GM19025 (cell line): ENCODE results near the gene PARVA.

Experiments
- ATAC-seq: cut with Tn5 transposase; IDR thresholded peaks from one replicate; pipeline ENCODE4 v1.9.1; 2021; ENCODE audit warnings: mild to moderate bottlenecking, low read depth, moderate library complexity; ENCODE audit not compliant: unreplicated experiment

PARVA gene

DNA sequence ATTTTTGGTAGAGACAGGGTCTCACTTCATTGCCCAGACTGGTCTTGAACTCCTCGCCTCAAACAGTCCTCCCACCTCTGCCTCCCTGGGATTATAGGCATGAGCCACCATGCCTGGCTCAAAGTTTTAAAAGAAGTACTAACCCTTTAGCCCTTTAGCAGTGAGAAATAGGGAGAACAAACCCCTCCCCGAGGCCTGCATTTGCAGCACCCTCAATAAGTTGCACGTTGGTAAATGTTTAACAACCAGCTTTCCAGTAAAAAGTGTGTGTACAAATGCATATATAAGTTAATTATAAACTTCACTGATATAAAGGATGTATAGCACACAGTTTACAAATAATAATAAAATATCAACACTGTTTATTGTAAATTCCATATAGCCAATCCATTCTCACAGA is 51.8 kb downstream of the PARVA start:
- ATAC-seq: no peak

DNA sequence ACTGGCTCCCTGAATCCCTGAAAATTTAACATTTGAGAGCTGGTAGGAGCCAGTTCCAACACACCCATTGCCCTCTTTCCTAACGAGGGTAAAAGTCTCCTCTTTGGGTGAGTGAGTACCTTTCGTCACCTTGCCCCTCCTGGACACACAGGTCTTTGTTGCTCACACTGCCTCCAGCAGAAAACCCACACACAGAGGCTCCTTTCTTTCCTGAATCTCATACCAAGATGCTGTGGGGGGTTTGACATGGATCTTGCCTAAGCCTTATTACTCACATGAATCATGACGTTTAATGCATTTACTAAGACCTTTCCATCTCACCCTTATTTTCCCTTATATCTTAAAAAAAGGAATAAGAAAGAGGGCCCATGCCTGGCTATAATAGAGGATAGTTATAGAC is 53.0 kb downstream of the PARVA start:
- ATAC-seq: no peak

DNA sequence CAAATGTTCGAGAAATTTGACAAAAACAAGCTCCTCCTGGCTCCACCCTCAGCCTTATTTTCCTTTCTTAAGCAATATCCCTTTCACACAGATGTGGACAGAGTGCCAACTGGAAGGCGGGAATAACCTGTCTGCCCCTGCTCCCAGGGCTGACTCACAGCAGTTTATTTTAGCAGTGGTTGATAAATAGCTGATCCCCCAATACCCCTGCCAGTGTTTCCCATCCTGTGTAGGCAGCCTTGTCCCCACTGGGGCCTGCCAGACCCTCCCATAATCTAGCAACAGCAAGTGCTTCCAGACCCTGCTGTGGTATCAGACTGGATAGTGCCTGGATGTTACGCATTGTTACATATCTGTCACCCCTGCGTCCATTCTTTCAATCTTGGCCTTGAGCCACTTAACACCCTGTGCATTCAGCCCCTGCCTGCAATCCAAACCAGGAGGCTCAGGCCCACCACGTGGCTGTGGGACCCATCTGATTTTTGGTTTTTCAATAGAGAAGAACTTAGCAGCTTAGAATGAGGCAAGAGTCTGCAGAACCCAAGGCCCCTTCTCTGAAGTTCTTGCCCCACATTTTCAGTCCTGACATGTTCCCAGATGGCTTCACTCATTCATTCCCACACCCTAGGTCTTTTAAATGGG is 53.7 kb downstream of the PARVA start:
- ATAC-seq: no peak

DNA sequence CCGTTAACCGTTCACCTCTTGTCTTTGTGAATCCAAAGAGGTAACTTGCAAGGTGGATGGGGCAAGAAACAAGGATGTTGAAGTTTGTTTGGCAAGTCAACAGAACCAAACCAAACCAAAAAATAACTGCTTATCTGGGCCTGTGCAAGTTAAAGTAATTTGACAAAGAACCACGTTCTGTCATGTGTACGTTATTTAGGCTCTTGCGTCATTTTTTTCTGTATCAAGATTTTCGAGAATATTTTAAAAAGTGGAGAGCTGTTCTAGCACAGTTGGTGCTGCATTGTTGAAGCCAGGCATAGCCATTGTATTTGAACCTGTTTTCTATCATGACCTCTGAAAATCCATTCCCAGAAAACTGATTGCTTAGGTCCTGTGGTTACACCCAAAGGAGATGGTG is 55.1 kb downstream of the PARVA start:
- no peak for ATAC-seq

DNA sequence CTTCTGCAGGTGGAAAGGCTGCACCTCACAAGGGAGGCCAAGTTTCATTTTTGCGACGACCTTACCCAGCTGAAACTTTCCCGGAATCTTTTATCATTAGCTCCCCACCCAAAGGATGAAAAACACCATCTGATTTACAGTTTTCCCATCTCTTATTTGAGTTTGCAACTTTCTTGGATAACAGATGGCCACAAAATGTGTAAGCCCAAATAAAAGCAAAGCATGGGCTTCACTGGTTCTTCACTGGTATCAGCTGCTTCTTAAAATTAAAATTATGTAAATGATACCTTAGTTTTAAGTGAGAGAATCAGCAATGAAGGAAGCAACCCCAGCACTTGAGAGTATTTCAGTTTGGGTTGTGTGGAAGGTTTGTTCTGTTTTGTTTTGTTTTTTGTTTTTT is 55.8 kb downstream of the PARVA start:
- no peak for ATAC-seq

DNA sequence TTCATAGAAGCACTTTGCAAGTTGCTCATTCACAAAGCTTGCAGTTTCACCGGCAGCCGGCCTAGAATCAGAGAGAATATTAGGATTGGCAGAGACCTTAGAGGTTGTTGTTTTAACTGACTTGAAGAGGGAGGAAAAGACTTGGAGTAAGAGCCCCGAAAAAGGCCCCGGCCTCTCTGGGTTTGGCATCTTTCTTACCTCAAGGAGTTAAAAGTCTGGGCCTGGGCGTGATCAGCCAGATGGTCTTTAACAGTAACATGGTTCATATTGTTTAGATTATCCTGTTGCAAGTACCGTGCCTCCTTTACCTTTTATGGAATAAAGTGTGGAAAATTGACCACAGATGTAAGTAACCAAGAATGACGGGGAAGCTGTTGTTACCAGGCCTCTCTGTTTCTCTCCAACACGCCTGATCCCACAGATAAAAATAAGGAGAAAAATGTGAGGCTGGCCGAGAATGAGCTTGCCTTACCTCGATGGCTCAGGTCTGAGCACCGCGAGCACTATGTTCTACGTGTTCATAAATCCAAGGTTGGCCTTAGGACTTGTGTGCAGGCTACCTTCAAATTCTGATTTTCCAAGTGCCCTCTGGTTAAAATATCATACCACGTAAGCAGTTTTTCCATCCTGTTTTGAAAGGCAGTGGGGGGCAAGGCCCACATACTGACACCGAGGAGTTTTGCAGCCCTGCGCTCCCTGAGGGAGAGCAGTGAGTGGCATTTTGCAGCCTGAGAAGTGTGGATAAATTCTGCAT is 56.4 kb downstream of the PARVA start:
- ATAC-seq: no peak

DNA sequence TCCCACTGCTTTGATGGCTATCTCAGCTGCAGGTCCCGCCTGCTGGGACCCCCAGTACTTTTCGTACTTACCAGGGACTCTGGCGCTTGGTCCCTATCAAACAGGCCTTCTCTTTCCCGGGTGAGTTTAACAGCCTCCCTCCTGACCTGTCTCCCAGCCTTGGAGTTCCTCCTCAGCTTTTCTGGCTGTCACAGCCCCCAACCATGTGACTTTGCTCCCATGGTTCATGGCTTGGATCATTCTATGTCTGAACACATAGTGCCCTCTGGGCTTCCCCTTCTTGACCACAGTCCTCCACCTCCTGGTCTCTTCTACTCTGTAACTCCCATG is 56.9 kb downstream of the PARVA start:
- no peak for ATAC-seq

DNA sequence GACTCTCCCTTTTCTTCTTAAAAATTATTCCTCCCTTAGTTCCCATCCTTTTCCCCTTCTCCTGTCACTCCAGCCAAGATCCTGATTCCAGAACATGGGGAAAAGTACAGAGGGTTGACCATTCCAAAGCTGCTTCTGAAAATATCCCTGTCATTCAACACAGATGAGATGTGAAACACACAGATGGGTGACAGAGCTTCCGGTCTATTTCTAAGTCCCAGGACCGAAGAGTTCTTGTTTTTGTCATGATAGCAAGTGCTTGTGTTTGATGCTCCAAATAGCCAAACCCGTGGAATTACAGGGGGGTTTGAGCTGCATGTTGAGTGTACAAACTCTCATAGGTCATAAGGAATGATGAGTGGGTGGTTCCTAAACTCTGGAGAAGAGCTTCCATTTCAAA is 57.9 kb downstream of the PARVA start:
- no peak for ATAC-seq

DNA sequence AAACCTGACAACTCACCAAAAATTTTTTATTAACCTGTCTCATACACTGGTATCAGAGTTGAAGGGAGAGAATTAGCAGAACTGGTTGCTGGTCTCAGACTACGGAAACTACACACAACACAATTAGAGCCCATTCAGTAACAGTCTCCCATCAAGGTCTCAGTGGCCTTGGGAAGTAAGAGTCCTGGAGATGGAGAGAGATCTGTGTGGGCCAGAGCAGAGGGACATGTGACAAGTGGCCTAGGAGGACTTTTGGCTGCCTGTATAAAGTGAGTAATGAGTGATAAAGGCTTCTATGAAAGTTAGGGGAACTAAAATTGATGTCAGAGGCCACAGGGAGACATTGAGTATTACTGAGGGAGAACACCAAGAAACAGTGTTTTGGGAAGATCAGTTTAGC is 58.9 kb downstream of the PARVA start:
- no peak for ATAC-seq

DNA sequence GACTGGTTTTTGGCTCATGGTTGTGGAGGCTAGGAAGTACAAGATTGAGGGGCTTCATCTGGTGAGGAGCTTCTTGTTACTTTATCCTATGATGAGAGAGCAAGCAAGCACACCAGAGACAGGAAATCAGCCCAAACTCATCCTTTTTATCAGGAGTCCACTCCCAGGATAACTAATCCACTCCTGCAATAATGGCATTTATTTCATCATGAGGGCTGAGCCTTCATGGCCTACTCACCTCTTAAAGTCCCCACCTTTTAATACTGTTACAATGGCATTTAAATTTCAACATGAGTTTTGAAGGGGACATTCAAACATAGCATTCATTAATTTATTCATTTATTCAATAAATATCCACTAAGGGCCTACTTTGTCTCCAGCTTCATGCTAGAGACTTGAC is 60.9 kb downstream of the PARVA start:
- no peak for ATAC-seq

DNA sequence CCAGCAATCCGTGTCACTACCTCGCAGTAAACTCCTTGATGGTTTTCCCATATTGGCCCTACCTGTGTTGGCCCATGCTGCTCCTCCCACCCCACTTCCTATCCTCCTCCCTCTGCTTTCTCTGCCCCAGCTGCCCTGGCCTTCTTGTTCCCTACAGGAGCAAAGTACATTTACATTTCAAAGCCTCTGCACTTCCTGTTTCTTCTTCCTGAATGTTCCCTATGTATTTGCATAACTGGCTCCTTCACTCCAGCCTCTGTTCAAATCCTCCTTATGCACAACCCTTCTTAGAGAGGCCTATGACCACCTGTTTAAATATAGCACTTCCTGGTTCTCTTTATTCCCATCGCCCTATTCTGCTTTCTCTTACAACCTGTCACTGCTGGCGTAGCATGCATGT is 62.2 kb downstream of the PARVA start:
- ATAC-seq: no peak

DNA sequence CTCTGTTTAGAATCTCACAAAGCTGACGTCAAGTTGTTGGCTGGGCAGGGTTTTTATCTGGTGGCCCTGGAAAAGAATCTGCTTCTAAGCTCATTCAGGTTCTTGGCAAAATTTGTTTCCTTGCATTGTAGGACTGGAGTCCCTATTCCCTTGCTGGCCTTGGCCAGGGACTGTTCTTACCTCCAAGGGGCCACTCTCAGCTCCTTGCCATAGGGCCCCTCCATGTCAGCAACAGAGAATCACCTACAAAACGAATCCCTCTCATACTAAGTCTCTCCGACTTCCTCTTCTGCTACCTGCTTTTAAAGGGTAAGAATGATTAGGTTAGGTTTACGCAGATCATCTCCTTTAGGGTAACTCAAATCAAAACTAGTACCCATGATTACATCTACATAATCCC is 63.2 kb downstream of the PARVA start:
- ATAC-seq: no peak

DNA sequence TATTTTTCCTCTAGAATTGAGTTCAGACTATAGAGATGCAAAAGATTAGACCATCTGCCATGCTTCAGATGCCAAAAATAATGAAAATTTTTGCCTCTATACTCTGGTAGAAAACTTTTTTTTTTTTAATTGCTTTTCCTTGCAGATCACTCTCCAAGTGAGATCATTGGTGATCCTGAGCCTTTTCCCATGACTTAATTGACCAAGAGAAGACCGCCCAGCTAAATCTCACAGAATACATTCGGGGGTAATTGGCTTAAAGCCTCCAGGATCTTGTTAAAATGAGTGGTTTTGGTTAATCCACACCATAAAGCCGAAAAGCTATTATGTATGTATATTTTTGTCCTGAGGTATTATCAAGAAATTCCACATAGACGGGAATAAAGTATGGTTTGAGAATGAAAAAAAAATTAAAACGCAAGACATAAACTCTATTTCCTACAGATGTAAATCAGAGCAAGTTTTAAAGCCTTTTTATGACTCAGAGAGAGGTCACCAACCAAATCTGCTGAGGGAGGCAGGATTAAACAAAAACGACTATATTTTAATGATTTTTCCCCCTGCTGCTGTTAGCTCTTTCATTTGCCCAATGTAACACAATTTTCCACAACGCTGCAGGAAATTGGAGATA is 64.0 kb downstream of the PARVA start:
- ATAC-seq: no peak

DNA sequence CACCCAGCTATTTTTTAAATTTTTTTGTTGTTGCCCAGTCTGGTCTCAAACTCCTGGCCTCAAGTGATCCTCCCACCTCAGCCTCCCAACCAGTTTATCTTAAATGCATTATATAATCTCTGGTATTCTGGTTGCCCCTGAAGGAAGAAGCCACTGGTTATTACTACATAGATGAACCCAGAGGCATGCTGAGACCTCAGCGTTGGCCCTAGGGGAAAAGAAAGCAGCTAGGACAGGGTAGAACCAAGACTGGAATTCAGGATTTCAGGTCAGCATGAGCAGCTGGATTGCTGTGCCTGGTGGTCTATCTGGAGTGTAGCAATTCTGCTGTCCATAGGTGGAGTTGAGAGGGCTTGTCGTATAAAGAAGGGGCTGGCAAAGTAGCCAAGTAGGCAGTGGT is 67.2 kb downstream of the PARVA start:
- ATAC-seq: no peak

DNA sequence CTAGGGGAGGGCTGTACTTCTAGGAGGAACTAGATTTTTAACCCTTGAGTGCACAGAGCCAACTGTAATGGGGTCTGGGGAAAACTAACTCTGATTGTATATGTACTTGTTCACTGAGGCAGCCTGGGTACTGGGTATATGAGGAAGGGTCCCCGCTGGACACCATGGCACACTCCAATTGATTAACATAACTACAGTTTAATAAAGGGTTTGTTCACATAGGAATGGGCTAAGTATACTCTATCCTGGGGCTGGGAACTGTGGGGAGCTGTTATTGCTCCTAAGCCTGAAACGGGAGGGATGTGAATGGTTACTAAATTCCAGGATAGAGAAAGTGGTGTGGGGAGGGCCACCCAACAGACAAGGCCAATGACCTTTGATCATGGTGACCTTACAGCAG is 67.6 kb downstream of the PARVA start:
- no peak for ATAC-seq

DNA sequence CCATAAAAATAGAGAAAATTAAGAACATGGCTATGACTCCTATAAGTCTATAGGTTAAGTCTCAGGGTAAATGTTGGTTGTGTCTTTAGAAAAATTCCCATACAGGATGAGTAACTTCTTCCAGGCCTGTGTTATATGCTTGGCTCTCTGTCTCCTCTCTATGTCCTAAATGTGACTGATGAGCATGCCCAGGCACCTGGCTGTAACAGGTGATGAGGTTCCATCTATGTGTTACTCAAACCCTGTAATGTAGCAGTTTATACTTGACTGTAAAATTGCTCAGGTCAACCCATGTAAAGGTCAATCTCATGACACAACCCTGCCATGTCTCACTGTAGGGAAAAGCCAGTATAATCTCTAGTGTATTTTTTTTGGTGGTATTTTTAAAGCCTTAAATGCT is 69.5 kb downstream of the PARVA start:
- no peak for ATAC-seq

DNA sequence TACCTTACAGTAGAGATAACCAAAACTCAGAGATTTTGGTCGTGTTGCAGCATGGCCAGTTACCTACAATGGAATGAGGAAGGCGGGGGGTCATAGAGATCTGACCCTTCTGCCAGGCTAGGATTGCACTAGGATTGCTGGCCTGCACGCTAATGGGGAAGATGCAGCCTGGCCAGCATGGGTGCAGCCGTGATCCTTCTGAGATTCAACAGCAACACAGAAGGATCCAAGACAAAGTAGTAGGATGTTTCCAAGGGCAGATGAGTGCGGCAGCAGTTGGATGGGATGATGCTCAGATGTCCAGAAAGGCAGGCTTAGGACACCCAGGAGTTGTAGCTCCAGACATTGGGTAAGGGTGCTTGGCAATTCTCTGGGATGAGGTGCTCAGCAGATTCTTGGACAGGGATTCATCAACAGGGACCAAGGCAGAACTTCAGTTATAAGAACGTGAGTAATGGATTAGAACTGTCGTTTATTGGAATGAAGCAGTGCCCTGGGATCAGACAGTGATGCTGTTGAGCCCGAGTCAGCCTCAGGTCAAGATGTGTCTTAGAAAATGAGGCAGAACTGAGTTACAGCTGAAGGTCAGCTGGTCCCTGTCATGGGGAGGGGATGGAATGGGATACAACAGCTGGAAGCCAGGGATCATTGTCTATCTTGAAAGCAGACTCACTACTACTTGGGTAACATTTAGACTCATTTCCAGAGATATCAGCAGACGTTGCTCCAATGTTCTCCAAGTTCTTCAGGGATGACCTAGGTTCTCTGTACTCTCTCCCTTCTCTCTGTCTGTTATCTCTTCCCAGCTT is 71.0 kb downstream of the PARVA start:
- ATAC-seq: no peak

DNA sequence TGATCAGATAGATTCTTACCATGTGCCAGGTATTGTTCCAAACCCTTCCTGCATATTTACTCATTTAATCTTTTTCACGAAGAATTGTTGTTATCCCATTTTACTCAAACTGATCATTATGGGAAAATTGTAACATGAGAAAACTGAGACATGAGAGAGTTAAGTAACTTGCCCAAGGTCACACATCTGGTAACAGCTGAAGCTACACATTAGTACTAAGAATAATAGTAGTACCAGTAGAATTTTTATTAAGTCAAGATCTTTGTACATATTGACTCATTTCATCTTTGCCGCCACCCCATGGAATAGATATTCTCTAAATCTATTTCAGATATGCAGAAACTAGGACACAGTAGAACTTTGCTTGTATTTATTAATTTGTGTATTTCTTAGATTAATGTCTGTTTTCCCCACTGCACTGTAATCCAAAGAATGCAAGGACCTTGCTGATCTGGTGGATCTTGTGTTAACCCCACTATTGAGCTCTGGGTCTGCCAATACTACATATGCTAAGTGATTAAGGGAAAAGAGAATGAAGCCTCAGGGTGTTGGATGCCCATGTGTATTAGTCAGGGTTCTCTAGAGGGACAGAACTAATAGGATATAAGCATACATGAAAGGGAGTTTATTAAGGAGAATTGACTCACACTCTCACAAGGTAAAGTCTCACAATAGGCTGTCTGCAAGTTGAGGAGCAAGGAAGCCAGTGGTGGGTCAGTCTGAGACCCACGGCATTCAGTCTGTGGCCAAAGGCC is 72.8 kb downstream of the PARVA start:
- no peak for ATAC-seq

DNA sequence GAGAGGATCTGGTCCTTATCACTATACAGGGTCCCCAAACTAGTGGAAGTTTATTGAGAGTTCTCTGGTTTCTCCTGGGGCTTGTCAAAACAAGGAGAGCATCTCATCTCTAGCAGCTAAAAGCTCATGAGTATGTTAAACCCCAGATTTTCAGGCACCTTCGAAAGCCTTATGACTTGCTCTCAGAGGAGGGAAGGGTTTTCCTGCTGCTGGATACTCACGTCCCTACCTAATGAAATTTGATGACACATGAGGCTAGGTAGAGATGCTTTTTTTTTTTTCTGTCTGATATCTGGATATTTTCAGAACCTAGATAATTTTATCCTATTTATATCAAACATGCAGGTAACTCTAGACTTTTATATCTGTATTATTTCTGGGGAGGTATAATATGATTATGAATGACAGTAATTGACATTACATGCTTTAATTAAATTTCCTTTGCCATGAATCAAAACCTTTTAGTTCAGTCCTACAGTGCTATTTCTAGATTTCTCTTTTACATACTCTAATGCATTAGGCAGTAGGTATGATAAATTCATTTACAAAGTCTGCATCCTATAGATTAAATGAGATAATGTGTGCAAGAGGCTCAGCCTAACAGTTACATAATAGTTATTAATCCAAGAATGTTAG is 73.9 kb downstream of the PARVA start:
- ATAC-seq: no peak

DNA sequence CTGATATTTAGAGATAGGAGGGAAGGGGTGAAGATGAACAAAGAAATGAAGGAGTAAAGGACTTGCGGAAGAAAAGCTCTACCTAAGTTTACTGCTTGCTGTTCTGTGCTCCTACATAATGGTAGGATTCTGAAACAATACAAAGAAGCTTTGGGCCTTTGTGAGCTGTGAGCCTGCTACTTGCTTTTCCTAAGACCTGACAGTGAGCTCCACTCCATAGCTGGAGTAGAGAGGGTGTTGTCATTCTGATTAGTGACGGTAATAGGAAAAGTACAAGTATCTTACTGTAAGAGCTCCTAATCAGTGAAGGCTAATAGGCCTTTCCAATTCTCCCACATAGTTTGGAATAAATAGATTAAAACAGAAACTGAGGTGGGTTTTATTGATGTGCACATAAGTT is 75.9 kb downstream of the PARVA start:
- no peak for ATAC-seq
